HCT116 (cell line): ENCODE data around the gene PRDM8. TPM values are rescaled to one million over a fixed set of nuclear protein-coding genes. Genes with fewer than 3 reads are reported as not detected.

Source experiments
- ATAC-seq: fragments of 200-7000 bp; cut with Tn5 transposase; 2 replicates; pipeline ENCODE4 v1.9.1; 2020; ENCODE audit warnings: mild to moderate bottlenecking, moderate library complexity
- BruUV-seq: library from RNA; stranded (reverse); fragments of 400-500 nt; replicated peaks from 2 replicates; lab custom pipeline; 2021; lab: Mats Ljungman, UMichigan
- CTCF ChIA-PET: fragments of 300-600 bp; sonication (Branson Sonifier 250); formaldehyde crosslinking; loops from one replicate; lab custom pipeline; 2021; ENCODE audit warnings: antibody characterized with exemption; lab: Charles Lee
- POLR2A ChIA-PET: fragments of 300-600, 350-600 bp; sonication (Branson Sonifier 250); formaldehyde crosslinking; loops from one replicate; lab custom pipeline; 2021; ENCODE audit warnings: antibody characterized with exemption; lab: Charles Lee
- RAD21 ChIA-PET, 2 experiments: fragments of 300-600 bp; sonication (Branson Sonifier 250); formaldehyde crosslinking; loops; one replicate each; lab custom pipeline; 2023; ENCODE audit warnings: low total read pairs in 2 of 2; ENCODE audit not compliant: uncharacterized antibody in 2 of 2, unreplicated experiment in 2 of 2, low non-redundant PET in 1 of 2; lab: Charles Lee
- DNase-seq: peaks from one replicate; pipeline ENCODE4 v3.0.0-alpha.2; 2010; ENCODE audit warnings: low read depth, low spot score
- H2AFZ ChIP-seq: fragments of 200-600 bp; shearing (Covaris generic), sonication (generic); 2 replicates; pipeline ENCODE4 v1.6.1; 2017; ENCODE audit warnings: low read depth, mixed run types, mixed read lengths, antibody characterized with exemption, low read length; ENCODE audit not compliant: poor library complexity, severe bottlenecking
- H3K27ac ChIP-seq: 2 replicates; pipeline ENCODE4 v1.5.1; 2012; ENCODE audit warnings: low read depth, low read length
- H3K27me3 ChIP-seq: fragments of 200-600 bp; sonication (generic); 2 replicates; pipeline ENCODE4 v1.6.1; 2016; ENCODE audit warnings: mixed run types, low read length, mixed read lengths; ENCODE audit not compliant: insufficient read depth
- H3K36me3 ChIP-seq, 2 experiments: fragments of 200-500 bp in 1 of 2; fragments of 200-600 bp in 1 of 2; sonication (Bioruptor generic) in 1 of 2; sonication (generic) in 1 of 2; 2 replicates each; pipeline versions ENCODE4 v1.5.1 to v1.6.1; 2014 to 2016; ENCODE audit warnings: low read length in 2 of 2, inconsistent platforms in 1 of 2, mixed read lengths in 1 of 2, mixed run types in 1 of 2; ENCODE audit not compliant: insufficient read depth in 2 of 2, control insufficient read depth in 1 of 2
- H3K4me1 ChIP-seq, 2 experiments: fragments of 200-600 bp in 1 of 2; sonication (generic) in 1 of 2; 2 replicates each; pipeline versions ENCODE4 v1.5.1 to v1.6.1; 2012 to 2017; ENCODE audit warnings: low read length in 2 of 2, inconsistent platforms in 1 of 2, mild to moderate bottlenecking in 1 of 2, mixed read lengths in 1 of 2, mixed run types in 1 of 2, moderate library complexity in 1 of 2; ENCODE audit not compliant: insufficient read depth in 2 of 2, control insufficient read depth in 1 of 2
- H3K4me2 ChIP-seq: fragments of 200-600 bp; sonication (generic); 2 replicates; pipeline ENCODE4 v1.6.1; 2017; ENCODE audit warnings: mixed run types, low read length, mixed read lengths
- H3K4me3 ChIP-seq, 2 experiments: fragments of 200-600 bp in 1 of 2; sonication (generic) in 1 of 2; replicated peaks in 1 of 2; 2 replicates each; pipeline ENCODE4 v1.5.1; 2011 to 2016; ENCODE audit warnings: low read length in 2 of 2, control low read depth in 1 of 2, low read depth in 1 of 2, mild to moderate bottlenecking in 1 of 2, mixed read lengths in 1 of 2, mixed run types in 1 of 2
- H3K79me2 ChIP-seq: fragments of 200-600 bp; sonication (generic); 2 replicates; pipeline ENCODE4 v1.6.1; 2017; ENCODE audit warnings: mild to moderate bottlenecking, mixed run types, low read length, moderate library complexity, mixed read lengths; ENCODE audit not compliant: insufficient read depth
- H3K9ac ChIP-seq: fragments of 200-600 bp; sonication (generic); 2 replicates; pipeline ENCODE4 v1.6.1; 2016; ENCODE audit warnings: low read length, mixed read lengths
- H3K9me2 ChIP-seq: fragments of 200-600 bp; sonication (generic), shearing (Covaris generic); 2 replicates; pipeline ENCODE4 v1.6.1; 2017; ENCODE audit warnings: mixed run types, mild to moderate bottlenecking, moderate library complexity; ENCODE audit not compliant: insufficient read depth
- H3K9me3 ChIP-seq, 2 experiments: fragments of 200-500 bp in 1 of 2; fragments of 200-600 bp in 1 of 2; sonication (Bioruptor generic) in 1 of 2; sonication (generic) in 1 of 2; 2 replicates each; pipeline ENCODE4 v1.6.1; 2014 to 2017; ENCODE audit warnings: low read length in 2 of 2, mixed read lengths in 2 of 2, inconsistent platforms in 1 of 2, low read depth in 1 of 2, mild to moderate bottlenecking in 1 of 2, mixed run types in 1 of 2, moderate library complexity in 1 of 2; ENCODE audit not compliant: control insufficient read depth in 1 of 2, insufficient read depth in 1 of 2
- H4K20me1 ChIP-seq: fragments of 200-600 bp; sonication (generic), shearing (Covaris generic); 2 replicates; pipeline ENCODE4 v1.6.1; 2017; ENCODE audit warnings: mixed run types, mild to moderate bottlenecking, moderate library complexity; ENCODE audit not compliant: insufficient read depth
- CBX3 ChIP-seq: IDR thresholded peaks from 2 replicates; pipeline ENCODE4 v1.6.1; 2012; ENCODE audit warnings: low read depth
- CTCF ChIP-seq, 3 experiments: fragments of 200-600 bp in 1 of 3; sonication (generic) in 1 of 3; IDR thresholded peaks in 2 of 3; conservative IDR thresholded peaks in 1 of 3; 2 replicates each; pipeline ENCODE4 v1.5.1; 2012 to 2017; ENCODE audit warnings: low read depth in 2 of 3, low read length in 2 of 3, antibody characterized with exemption in 1 of 3, borderline replicate concordance in 1 of 3, control low read depth in 1 of 3, mild to moderate bottlenecking in 1 of 3, mixed read lengths in 1 of 3, mixed run types in 1 of 3, moderate library complexity in 1 of 3; ENCODE audit not compliant: insufficient read depth in 1 of 3
- EGR1 ChIP-seq: IDR thresholded peaks from 2 replicates; pipeline ENCODE4 v1.6.1; 2012; ENCODE audit warnings: low read depth
- EZH2 ChIP-seq: fragments of 200-600 bp; sonication (generic); IDR thresholded peaks from 2 replicates; pipeline ENCODE4 v1.6.1; 2017; ENCODE audit warnings: antibody characterized with exemption, mixed run types
- RAD21 ChIP-seq: IDR thresholded peaks from 2 replicates; pipeline ENCODE4 v1.6.1; 2012; ENCODE audit warnings: low read depth, mild to moderate bottlenecking
- SIN3A ChIP-seq: IDR thresholded peaks from 2 replicates; pipeline ENCODE4 v1.6.1; 2012; ENCODE audit warnings: low read depth
- TCF7L2 ChIP-seq: IDR thresholded peaks from 2 replicates; pipeline ENCODE4 v1.7.0; 2011; ENCODE audit warnings: borderline replicate concordance, inconsistent platforms; ENCODE audit not compliant: insufficient read depth, insufficient read length; ENCODE audit errors: extremely low read depth
- YY1 ChIP-seq: IDR thresholded peaks from 2 replicates; pipeline ENCODE4 v1.6.1; 2011; ENCODE audit warnings: low read length, low read depth, moderate library complexity, mild to moderate bottlenecking; ENCODE audit not compliant: insufficient replicate concordance; ENCODE audit errors: extremely low read depth
- intact Hi-C: fragments of 100-400 bp; cut with micrococcal nuclease; formaldehyde crosslinking; loops from 2 replicates; pipeline ENCODE4 v1.10.0; 2022
- total RNA-seq: library from RNA; stranded (reverse); gene quantifications from one replicate; pipeline ENCODE4 v1.2.1, GENCODE V29; 2021; ENCODE audit not compliant: unreplicated experiment

The PRDM8 gene
- total RNA-seq, 1 experiment from 2014 or later: 1.4 TPM

- peak overlapping the region; percentile 97 for H2AFZ ChIP-seq
- no peak overlapping the region for H3K27ac ChIP-seq
- DNase-seq (peak; percentile 48), ATAC-seq (peak; percentile 99)
- no peaks in the 10 kb centered on the region for H3K36me3 ChIP-seq
- no peaks in the 10 kb centered on the region for H3K9me3 ChIP-seq
- RAD21 ChIA-PET: interaction anchor here in 1 of 2 experiments (0.6 kb wide), 1 partner anchor 151 kb away, joined by 4 read pairs; no protein-coding TSS in a partner anchor
- POLR2A ChIA-PET: no interaction called here
- no peaks in the 10 kb centered on the region for H4K20me1 ChIP-seq
- H3K4me2 ChIP-seq: peak overlapping the region; percentile 98
- H3K4me3 ChIP-seq: peak overlapping the region; percentile 59 to 73
- CTCF ChIA-PET: interaction anchor here (0.6 kb wide), 1 partner anchor 14 kb away, joined by 4 read pairs; no protein-coding TSS in a partner anchor
- H3K4me1 ChIP-seq: peaks cover 0 to 13% of the 10 kb centered on the region in 2 experiments; a peak in 1 of 4 replicates
- BruUV-seq: no TSS peak
- no peaks in the 10 kb centered on the region for H3K27me3 ChIP-seq
- peak overlapping the region; percentile 54 for H3K9ac ChIP-seq
- intact Hi-C loops: loop anchor here (1.0 to 5.0 kb wide), 2 partner anchors 57 to 267 kb away; no protein-coding TSS in a partner anchor
- no peaks in the 10 kb centered on the region for H3K79me2 ChIP-seq
- H3K9me2 ChIP-seq: no peaks in the 10 kb centered on the region
- TF ChIP-seq CTCF (IDR thresholded peaks at IDR 0.05 in 2 of 3, conservative IDR thresholded peaks at IDR 0.05 in 1 of 3; ENCODE audit: borderline replicate concordance in 1 of 3, insufficient read depth in 1 of 3, low read depth in 2 of 3, low read length in 2 of 3) (peak; percentile 76 to 96 (median 81)), YY1 (peak; percentile 24), RAD21 (peak; percentile 79), EZH2 (no peak), CBX3 (0 out of 2 replicates have a peak, but pooled peaks have one; percentile 43), TCF7L2 (no peak), SIN3A (no peak), EGR1 (peak; percentile 91)
- TF ChIP-seq, all 23 proteins: peak for 5
Measured at GRCh38 chr4:80184053-80184824, 13.1 kb upstream of the PRDM8 start.
